ENCODE measurements around the gene C16orf82. TPM values are rescaled to one million over a fixed set of nuclear protein-coding genes. Genes with fewer than 3 reads are reported as not detected.
A peak's percentile ranks its signal among the peaks of the same experiment; 100 is the strongest.

C16orf82 gene
- total and polyA plus RNA-seq, 2 of the 8 experiments (the other 6 are each of a cell fraction or from before 2014, with no cell fraction given) = not detected

- TF ChIP-seq CTCF (IDR thresholded peaks at IDR 0.05; ENCODE audit: control extremely low read depth in 1 of 3, insufficient read depth in 1 of 3, low read depth in 1 of 3, low read length in 3 of 3) (peak; percentile 79 to 91 (median 89)), RAD21 (IDR thresholded peaks at IDR 0.05 in 1 of 2, conservative IDR thresholded peaks at IDR 0.05 in 1 of 2; ENCODE audit: low read depth in 2 of 2, low read length in 2 of 2) (peak; percentile 89 to 94), KDM4A (IDR thresholded peaks at IDR 0.05; ENCODE audit: low read depth, low read length, severe bottlenecking) (peak; percentile 50), ZNF274 (IDR thresholded peaks at IDR 0.05; ENCODE audit: borderline replicate concordance, extremely low read depth, low read length) (no peak)
Observed at GRCh38 chr16:27109666-27110523, 43.2 kb downstream of the C16orf82 start (continued).
